OCI-LY1 (cell line): ENCODE measurements around the gene PRMT3.

Experiments used
- EZH2 ChIP-seq: fragments of 200-600 bp; sonication (generic), shearing (Covaris generic); IDR thresholded peaks from 2 replicates; pipeline ENCODE4 v1.8.0; 2017; ENCODE audit warnings: borderline replicate concordance, mixed run types, mild to moderate bottlenecking, antibody characterized with exemption, low read length, moderate library complexity, mixed read lengths
- TF ChIP-seq, protein P1 (sequence below): fragments of 200-600 bp; sonication (generic), shearing (Covaris generic); IDR thresholded peaks from 2 replicates; pipeline ENCODE4 v1.5.1; 2017; ENCODE audit warnings: mild to moderate bottlenecking, antibody characterized with exemption, low read length, moderate library complexity, mixed read lengths

DNA sequence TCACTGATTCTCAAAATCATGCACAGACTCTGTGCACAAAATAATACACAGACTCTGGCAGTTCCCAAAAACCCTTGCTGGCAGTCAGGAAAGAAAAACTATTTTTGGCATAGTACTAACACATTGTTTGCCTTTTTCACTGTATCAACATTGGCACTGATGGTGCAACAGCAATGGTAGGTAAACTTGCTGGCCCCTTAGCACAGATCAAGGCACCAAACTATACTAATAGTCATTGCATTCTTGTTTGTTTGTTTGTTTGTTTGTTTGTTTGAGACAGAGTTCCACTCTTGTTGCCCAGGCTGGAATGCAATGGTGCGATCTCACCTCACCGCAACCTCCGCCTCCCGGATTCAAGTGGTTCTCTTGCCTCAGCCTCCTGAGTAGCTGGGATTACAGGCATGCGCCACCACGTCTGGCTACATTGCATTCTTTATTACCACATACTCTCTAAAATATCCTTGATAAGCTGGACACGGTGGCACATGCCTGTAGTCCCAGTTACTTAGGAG lies 130.9 kb downstream of the PRMT3 start:
- TF ChIP-seq, protein P1, sequence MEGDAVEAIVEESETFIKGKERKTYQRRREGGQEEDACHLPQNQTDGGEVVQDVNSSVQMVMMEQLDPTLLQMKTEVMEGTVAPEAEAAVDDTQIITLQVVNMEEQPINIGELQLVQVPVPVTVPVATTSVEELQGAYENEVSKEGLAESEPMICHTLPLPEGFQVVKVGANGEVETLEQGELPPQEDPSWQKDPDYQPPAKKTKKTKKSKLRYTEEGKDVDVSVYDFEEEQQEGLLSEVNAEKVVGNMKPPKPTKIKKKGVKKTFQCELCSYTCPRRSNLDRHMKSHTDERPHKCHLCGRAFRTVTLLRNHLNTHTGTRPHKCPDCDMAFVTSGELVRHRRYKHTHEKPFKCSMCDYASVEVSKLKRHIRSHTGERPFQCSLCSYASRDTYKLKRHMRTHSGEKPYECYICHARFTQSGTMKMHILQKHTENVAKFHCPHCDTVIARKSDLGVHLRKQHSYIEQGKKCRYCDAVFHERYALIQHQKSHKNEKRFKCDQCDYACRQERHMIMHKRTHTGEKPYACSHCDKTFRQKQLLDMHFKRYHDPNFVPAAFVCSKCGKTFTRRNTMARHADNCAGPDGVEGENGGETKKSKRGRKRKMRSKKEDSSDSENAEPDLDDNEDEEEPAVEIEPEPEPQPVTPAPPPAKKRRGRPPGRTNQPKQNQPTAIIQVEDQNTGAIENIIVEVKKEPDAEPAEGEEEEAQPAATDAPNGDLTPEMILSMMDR: no peak
- TF ChIP-seq EZH2: no peak
